K562 (cell line): Measurements from ENCODE around the gene MLX. TPM values are rescaled to one million over a fixed set of nuclear protein-coding genes. Genes with fewer than 3 reads are reported as not detected.
A peak's percentile ranks its signal among the peaks of the same experiment; 100 is the strongest.

Experiments used
- BRF1 ChIP-seq: IDR thresholded peaks from 3 replicates; pipeline ENCODE4 v1.6.1; 2011; ENCODE audit warnings: borderline replicate concordance, mild to moderate bottlenecking; ENCODE audit not compliant: insufficient read length; ENCODE audit errors: extremely low read depth
- BRF2 ChIP-seq: IDR thresholded peaks from 3 replicates; pipeline ENCODE4 v1.6.1; 2011; ENCODE audit warnings: borderline replicate concordance, mild to moderate bottlenecking; ENCODE audit not compliant: insufficient read length, insufficient read depth
- CXXC5 ChIP-seq: fragments of 250-450 bp; sonication (Bioruptor Pico); IDR thresholded peaks from 2 replicates; pipeline ENCODE4 v1.8.0; 2022; ENCODE audit warnings: inconsistent platforms, mild to moderate bottlenecking, moderate library complexity
- DEAF1 ChIP-seq: fragments of 450-650 bp; formaldehyde crosslinking; IDR thresholded peaks from 2 replicates; pipeline ENCODE4 v1.4.0; 2020; ENCODE audit warnings: mild to moderate bottlenecking, moderate library complexity
- FOXA3 ChIP-seq, 2 experiments: fragments of 450-650 bp in 1 of 2; sonication (generic) in 1 of 2; formaldehyde crosslinking; IDR thresholded peaks in 1 of 2; conservative IDR thresholded peaks in 1 of 2; 2 replicates each; pipeline versions ENCODE4 v1.4.0 to v1.8.0; 2020 to 2022; ENCODE audit warnings: mild to moderate bottlenecking in 2 of 2, missing genetic modification reagents in 1 of 2
- FOXJ2 ChIP-seq: fragments of 200-800 bp; sonication (Bioruptor generic); IDR thresholded peaks from 2 replicates; pipeline ENCODE4 v1.6.1; 2016; ENCODE audit warnings: missing genetic modification characterization, missing compliant biosample characterization
- IRF9 ChIP-seq: fragments of 450-650 bp; IDR thresholded peaks from 2 replicates; pipeline ENCODE4 v1.6.1; 2016; ENCODE audit warnings: missing biosample characterization, missing genetic modification characterization
- KLF6 ChIP-seq: fragments of 250-450 bp; sonication (Bioruptor Pico); IDR thresholded peaks from 2 replicates; pipeline ENCODE4 v1.4.0; 2020; ENCODE audit warnings: mild to moderate bottlenecking, moderate library complexity, borderline replicate concordance
- NCOA4 ChIP-seq: fragments of 450-650 bp; IDR thresholded peaks from 2 replicates; pipeline ENCODE4 v1.6.1; 2018; ENCODE audit warnings: mild to moderate bottlenecking; ENCODE audit not compliant: partially characterized antibody
- NEUROD1 ChIP-seq: fragments of 150-350 bp; IDR thresholded peaks from 2 replicates; pipeline ENCODE4 v1.6.1; 2014; ENCODE audit warnings: borderline replicate concordance, low read length, low read depth; ENCODE audit not compliant: partially characterized antibody
- NR0B1 ChIP-seq: fragments of 450-650 bp; IDR thresholded peaks from one replicate; pipeline ENCODE4 v1.6.1; 2018; ENCODE audit warnings: mild to moderate bottlenecking, moderate library complexity; ENCODE audit not compliant: partially characterized antibody
- RUNX1 ChIP-seq: sonication (generic); IDR thresholded peaks from 2 replicates; pipeline ENCODE4 v1.6.1; 2016; ENCODE audit warnings: antibody characterized with exemption, low read depth
- SAP30 ChIP-seq: fragments of 200-600 bp; sonication (generic); IDR thresholded peaks from 2 replicates; pipeline ENCODE4 v1.6.1; 2012; ENCODE audit warnings: borderline replicate concordance, low read depth, mild to moderate bottlenecking, moderate library complexity, low read length, control low read depth, inconsistent platforms; ENCODE audit not compliant: insufficient read depth, poor library complexity, severe bottlenecking
- SP1 ChIP-seq: sonication (generic); formaldehyde crosslinking; IDR thresholded peaks from 2 replicates; pipeline ENCODE4 v1.8.1; 2022; ENCODE audit warnings: mild to moderate bottlenecking, missing genetic modification reagents
- STAT5B ChIP-seq: fragments of 250-450 bp; sonication (Bioruptor Pico); IDR thresholded peaks from 2 replicates; pipeline ENCODE4 v1.8.0; 2021; ENCODE audit warnings: mild to moderate bottlenecking, inconsistent platforms
- ZNF316 ChIP-seq: fragments of 450-650 bp; IDR thresholded peaks from 2 replicates; pipeline ENCODE4 v1.6.1; 2016
- ZNF431 ChIP-seq: sonication (generic); formaldehyde crosslinking; IDR thresholded peaks from 2 replicates; pipeline ENCODE4 v1.8.0; 2022; ENCODE audit warnings: mild to moderate bottlenecking, missing genetic modification reagents
- polyA plus RNA-seq, 8 experiments: library from polyadenylated mRNA; depleted of rRNA in 4 of 8; stranded (reverse) in 5 of 8; unstranded in 3 of 8; fragments of >200 nt; fragmentation: Nextera tagmentation in 2 of 8; fragmentation: Illumina TruSeq in 1 of 8; extraction: Ambion mirVana in 2 of 8; extraction: Trizol in 1 of 8; gene quantifications; 2 replicates each; pipeline versions ENCODE4 v1.2.1 to v1.2.3, GENCODE V29; 2011 to 2014; ENCODE audit warnings: inconsistent platforms in 1 of 8, missing spikeins in 1 of 8
- total RNA-seq, 7 experiments: library from RNA; depleted of rRNA in 6 of 7; stranded (reverse); fragments of >200 nt in 6 of 7; fragmentation: Illumina TruSeq in 2 of 7; extraction: Trizol in 2 of 7; gene quantifications; 2 replicates each; pipeline versions ENCODE4 v1.2.1 to v1.2.3, GENCODE V29; 2011 to 2021; ENCODE audit warnings: low replicate concordance in 1 of 7

The MLX gene
- total and polyA plus RNA-seq, 9 of the 15 experiments (the other 6 are each of a cell fraction or from before 2014, with no cell fraction given): 42.9 to 100 (median 58.9) TPM

GRCh38 chr17:42531455-42532354, 35.2 kb upstream of the MLX start (continued):
- TF ChIP-seq KLF6 (CRISPR knock-in tag): no peak
- no peak for TF ChIP-seq BRF2
- TF ChIP-seq ZNF316: no peak
- TF ChIP-seq STAT5B (CRISPR knock-in tag): no peak
- TF ChIP-seq RUNX1: peak; percentile 48; the same call in 1 of the 2 replicates
- no peak for TF ChIP-seq NCOA4
- no peak for TF ChIP-seq ZNF431 (CRISPR knock-in tag)
- no peak; the same call in 1 of the 2 replicates for TF ChIP-seq SP1 (CRISPR knock-in tag)
- no peak for TF ChIP-seq FOXJ2 (tag)
- no peak for TF ChIP-seq IRF9
- TF ChIP-seq DEAF1 (CRISPR knock-in tag): no peak
- 0 out of 4 replicates have a peak, but pooled peaks of 1 of the 2 experiments have one; percentile 10 for TF ChIP-seq FOXA3 (CRISPR knock-in tag; conservative IDR thresholded peaks at IDR 0.05 in 1 of 2, IDR thresholded peaks at IDR 0.05 in 1 of 2)
- TF ChIP-seq NR0B1: no peak
- TF ChIP-seq BRF1: no peak
- no peak for TF ChIP-seq NEUROD1
- peak; percentile 91 for TF ChIP-seq CXXC5
- TF ChIP-seq SAP30: no peak
